Gastroesophageal sphincter (tissue), 3 donors: ENCODE data around the gene ROR1.

Experiments
- POLR2A ChIP-seq, 2 donors: fragments of 450-650 bp; IDR thresholded peaks; one replicate each; pipeline ENCODE4 v1.6.1; 2017; ENCODE audit warnings: antibody characterized with exemption in 2 of 2, mild to moderate bottlenecking in 2 of 2, moderate library complexity in 1 of 2
- TF ChIP-seq, protein P1 (sequence below), 4 experiments: fragments of 200-600 bp in 2 of 4; fragments of 450-650 bp in 2 of 4; sonication (generic) in 1 of 4; IDR thresholded peaks; one replicate each; pipeline ENCODE4 v1.5.1; 2017 to 2019; ENCODE audit warnings: antibody characterized with exemption in 4 of 4, mild to moderate bottlenecking in 2 of 4, moderate library complexity in 2 of 4

GRCh38 chr1:63795455-63795854, 21.6 kb downstream of the ROR1 start:
- TF ChIP-seq, protein P1, sequence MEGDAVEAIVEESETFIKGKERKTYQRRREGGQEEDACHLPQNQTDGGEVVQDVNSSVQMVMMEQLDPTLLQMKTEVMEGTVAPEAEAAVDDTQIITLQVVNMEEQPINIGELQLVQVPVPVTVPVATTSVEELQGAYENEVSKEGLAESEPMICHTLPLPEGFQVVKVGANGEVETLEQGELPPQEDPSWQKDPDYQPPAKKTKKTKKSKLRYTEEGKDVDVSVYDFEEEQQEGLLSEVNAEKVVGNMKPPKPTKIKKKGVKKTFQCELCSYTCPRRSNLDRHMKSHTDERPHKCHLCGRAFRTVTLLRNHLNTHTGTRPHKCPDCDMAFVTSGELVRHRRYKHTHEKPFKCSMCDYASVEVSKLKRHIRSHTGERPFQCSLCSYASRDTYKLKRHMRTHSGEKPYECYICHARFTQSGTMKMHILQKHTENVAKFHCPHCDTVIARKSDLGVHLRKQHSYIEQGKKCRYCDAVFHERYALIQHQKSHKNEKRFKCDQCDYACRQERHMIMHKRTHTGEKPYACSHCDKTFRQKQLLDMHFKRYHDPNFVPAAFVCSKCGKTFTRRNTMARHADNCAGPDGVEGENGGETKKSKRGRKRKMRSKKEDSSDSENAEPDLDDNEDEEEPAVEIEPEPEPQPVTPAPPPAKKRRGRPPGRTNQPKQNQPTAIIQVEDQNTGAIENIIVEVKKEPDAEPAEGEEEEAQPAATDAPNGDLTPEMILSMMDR (IDR thresholded peaks at IDR 0.05) = no peak
- TF ChIP-seq POLR2A (IDR thresholded peaks at IDR 0.05) = no peak
